ENCODE data around the gene FAHD2A. TPM values are rescaled to one million over a fixed set of nuclear protein-coding genes. Genes with fewer than 3 reads are reported as not detected.
"Not testable (repeated sequence)": the region's sequence is repeated elsewhere in the genome, so short reads cannot be mapped to it uniquely, and the experiment has no call there.

FAHD2A gene
- total and polyA plus RNA-seq, 8 donors, result 11.7 to 40.7 (median 24.7) TPM

DNA sequence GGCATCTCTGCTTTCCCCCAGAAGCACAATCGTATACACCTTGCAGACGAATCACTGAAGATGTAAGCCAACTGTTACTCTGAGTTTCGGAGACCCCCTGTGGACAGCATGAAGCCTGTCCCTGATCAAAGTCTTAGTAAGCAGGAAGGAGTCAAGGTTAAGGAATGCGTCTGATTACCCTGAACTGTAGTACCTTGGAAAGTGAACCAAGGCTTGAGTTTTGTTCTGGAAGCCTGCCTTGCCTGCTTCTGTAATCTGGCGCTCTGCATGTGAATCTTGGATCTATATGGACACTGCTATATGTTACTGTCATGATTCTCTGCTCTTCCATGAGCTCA is 33.3 kb downstream of the FAHD2A start:
- WGBS, 5 donors, result 18 to 37% (median 30%) methylated on average over 3 of the region's 5 CpGs; no CpG with 5 or more reads in 1 of the 5 donors
- DNase-seq; H3K27me3 ChIP-seq; H3K4me3 ChIP-seq; H3K4me1 ChIP-seq; intact Hi-C loops (cut with DNase I; ENCODE audit: low total_unique reads); H3K36me3 ChIP-seq; H3K9me3 ChIP-seq: not testable (repeated sequence)
- H3K27ac ChIP-seq, result peak overlapping the region in 1 of 5 donors; percentile 56

DNA sequence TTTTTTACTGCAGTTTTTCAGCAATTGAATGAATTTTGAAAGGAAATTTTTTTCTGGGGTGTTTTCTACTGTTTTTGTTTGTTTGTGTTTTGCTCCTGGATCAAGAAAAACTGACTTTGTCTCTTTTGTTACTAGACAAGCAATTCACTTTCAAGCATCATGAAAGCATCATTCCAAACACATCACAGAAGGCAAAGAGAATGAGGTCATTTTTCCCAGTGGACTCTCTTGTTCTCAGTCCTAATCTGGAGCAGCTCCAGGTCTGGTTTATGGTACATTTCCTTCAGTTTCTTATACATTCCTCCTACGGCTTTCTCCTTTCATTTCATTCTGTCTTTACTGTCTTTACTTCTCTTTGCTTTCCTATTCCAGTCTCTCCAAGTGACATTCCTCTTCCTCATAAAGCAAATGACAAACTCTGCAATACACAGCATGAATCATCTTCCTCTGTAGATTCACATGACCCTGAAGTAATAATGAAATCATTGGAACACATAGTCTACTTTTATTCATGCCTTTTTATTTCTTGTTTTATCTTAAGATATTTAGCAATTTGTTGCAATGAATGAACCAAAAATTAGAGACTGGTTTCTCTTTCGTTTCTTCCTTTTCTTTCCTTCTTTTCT is 40.1 kb downstream of the FAHD2A start:
- H3K9me3 ChIP-seq; intact Hi-C loops (cut with DNase I; ENCODE audit: low total_unique reads); H3K4me1 ChIP-seq; H3K27me3 ChIP-seq; DNase-seq; H3K36me3 ChIP-seq; H3K27ac ChIP-seq; H3K4me3 ChIP-seq: not testable (repeated sequence)
- WGBS, 5 donors, result no CpG with 5 or more reads among the region's 2 CpGs

DNA sequence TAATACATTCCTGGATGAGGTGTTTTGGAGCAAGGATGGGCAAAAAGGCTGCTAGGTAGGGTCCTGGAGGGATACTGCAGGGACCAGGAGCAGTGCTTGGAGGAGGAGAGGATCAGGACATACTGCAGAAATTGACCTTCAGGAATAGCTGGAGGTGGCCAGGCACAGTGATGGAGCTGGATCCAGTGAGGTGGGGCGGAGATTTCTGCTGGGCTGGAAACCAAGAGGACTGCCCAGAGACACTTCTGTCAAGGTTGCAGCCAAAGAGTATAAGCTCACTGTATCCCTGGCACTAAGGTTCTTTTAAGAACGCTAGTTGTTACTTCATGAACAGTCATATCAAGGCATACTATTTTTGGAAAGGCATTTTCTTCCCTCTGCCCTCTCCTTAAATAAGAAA is 42.8 kb downstream of the FAHD2A start:
- intact Hi-C loops (cut with DNase I; ENCODE audit: low total_unique reads); H3K4me3 ChIP-seq; H3K9me3 ChIP-seq; DNase-seq; H3K27me3 ChIP-seq; H3K36me3 ChIP-seq; H3K27ac ChIP-seq; H3K4me1 ChIP-seq: not testable (repeated sequence)
- no CpG with 5 or more reads among the region's 2 CpGs for WGBS, 5 donors

DNA sequence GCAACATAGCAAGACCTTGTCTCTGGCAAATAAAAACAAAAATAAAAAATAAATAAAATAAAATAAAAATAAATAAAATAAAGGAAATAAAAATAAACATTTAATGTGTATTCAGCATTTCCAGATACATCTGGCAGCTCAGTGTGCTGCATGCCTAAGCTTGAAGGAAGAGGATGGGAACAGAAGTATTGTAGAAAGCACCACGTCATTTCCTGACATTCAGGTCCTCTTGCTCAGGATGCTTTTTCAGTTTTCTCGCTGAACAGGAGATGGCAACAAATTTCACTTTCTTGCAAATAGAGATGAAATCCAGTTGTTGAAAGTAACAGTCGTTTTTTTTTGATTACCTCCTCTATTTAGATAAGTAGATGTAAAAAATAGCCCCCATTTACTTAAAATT is 60.8 kb downstream of the FAHD2A start:
- DNase-seq; H3K4me3 ChIP-seq; H3K27ac ChIP-seq; H3K4me1 ChIP-seq; H3K36me3 ChIP-seq; H3K9me3 ChIP-seq; H3K27me3 ChIP-seq; intact Hi-C loops (cut with DNase I; ENCODE audit: low total_unique reads): not testable (repeated sequence)
- WGBS, 5 donors, result no CpG with 5 or more reads among the region's 3 CpGs

Small RNA genes within 50 kb of the gene (small RNA-seq; reads per million reads assigned to genes)
- 0 reads per million in 4 donors for gene AC133104.2

Other genes with a start within 250 kb of the FAHD2A start
- gene ZNF514, start 242.9 kb upstream of the FAHD2A start, total RNA-seq, result 10 to 100 TPM in 3 of 5 donors, 1 to 10 TPM in 2; 6.4 to 37.5 (median 11.7) TPM
- 10 to 100 TPM in 1 of 3 donors, 1 to 10 TPM in 2; 5.7 to 12.6 (median 5.9) TPM for gene ZNF514, start 242.9 kb upstream of the FAHD2A start, polyA plus RNA-seq
- 1 to 10 TPM in 4 of 5 donors, not detected in 1; 2.8 to 5.1 (median 3.8) TPM for gene ZNF2, start 236.9 kb upstream of the FAHD2A start, total RNA-seq
- gene ZNF2, start 236.9 kb upstream of the FAHD2A start, polyA plus RNA-seq, result 1 to 10 TPM; 1.5 to 1.7 (median 1.5) TPM
- gene ZNF892, start 195.2 kb upstream of the FAHD2A start, total RNA-seq, result 10 to 100 TPM in 1 of 5 donors, 1 to 10 TPM in 4; 1.2 to 12.5 (median 4.2) TPM
- under 1 TPM in 2 of 3 donors, not detected in 1; 0.23 to 0.62 TPM for gene ZNF892, start 195.2 kb upstream of the FAHD2A start, polyA plus RNA-seq
- 100 to 1,000 TPM in 1 of 5 donors, 10 to 100 TPM in 4; 18.4 to 370 (median 62.2) TPM for gene PROM2, start 128.3 kb upstream of the FAHD2A start, total RNA-seq
- 10 to 100 TPM in 2 of 3 donors, 1 to 10 TPM in 1; 6.0 to 22.3 (median 14.5) TPM for gene PROM2, start 128.3 kb upstream of the FAHD2A start, polyA plus RNA-seq
- 1 to 10 TPM in 3 of 5 donors, not detected in 2; 1.3 to 2.4 (median 1.6) TPM for gene KCNIP3, start 105.4 kb upstream of the FAHD2A start, total RNA-seq
- 1 to 10 TPM; 3.1 to 4.4 (median 3.9) TPM for gene KCNIP3, start 105.4 kb upstream of the FAHD2A start, polyA plus RNA-seq
- not detected for gene TRIM43B, start 82.0 kb downstream of the FAHD2A start, total RNA-seq
- gene TRIM43B, start 82.0 kb downstream of the FAHD2A start, polyA plus RNA-seq, result not detected
- not detected for gene TRIM43, start 189.3 kb downstream of the FAHD2A start, total RNA-seq
- under 1 TPM in 1 of 3 donors, not detected in 2; 0.25 TPM for gene TRIM43, start 189.3 kb downstream of the FAHD2A start, polyA plus RNA-seq